Neural progenitor cell (in vitro differentiated cells): ENCODE measurements around the gene GGA1.

Source experiments
- CTCF ChIP-seq: fragments of 200-600 bp; sonication (generic); IDR thresholded peaks from 2 replicates; pipeline ENCODE4 v1.5.1; 2017; ENCODE audit warnings: antibody characterized with exemption, mild to moderate bottlenecking
- EZH2 ChIP-seq: fragments of 200-600 bp; sonication (generic); IDR thresholded peaks from 2 replicates; pipeline ENCODE4 v1.6.1; 2017; ENCODE audit warnings: antibody characterized with exemption, mild to moderate bottlenecking, moderate library complexity
- EZH2phosphoT487 ChIP-seq: fragments of 200-600 bp; sonication (generic); IDR thresholded peaks from 2 replicates; pipeline ENCODE4 v1.6.1; 2017; ENCODE audit warnings: antibody characterized with exemption

GRCh38 chr22:37633089-37633624 lies 24.5 kb downstream of the GGA1 start:
- no peak for TF ChIP-seq EZH2
- TF ChIP-seq CTCF = no peak
- TF ChIP-seq EZH2phosphoT487 = no peak
